ENCODE results near the gene FAM13A.

The FAM13A gene

GRCh38 chr4:88788895-88789294, 268.1 kb downstream of the FAM13A start:
- ChIA-PET CTCF (interaction anchor here (1.0 to 3.0 kb wide), 4 partner anchors 83 to 259 kb away, joined by 3 to 11 read pairs (median 8); no protein-coding TSS in a partner anchor), POLR2A (no interaction called here)
- no peak overlapping the region for H3K4me3 ChIP-seq (ENCODE audit: low read depth, low read length)
- TF ChIP-seq, protein P1, sequence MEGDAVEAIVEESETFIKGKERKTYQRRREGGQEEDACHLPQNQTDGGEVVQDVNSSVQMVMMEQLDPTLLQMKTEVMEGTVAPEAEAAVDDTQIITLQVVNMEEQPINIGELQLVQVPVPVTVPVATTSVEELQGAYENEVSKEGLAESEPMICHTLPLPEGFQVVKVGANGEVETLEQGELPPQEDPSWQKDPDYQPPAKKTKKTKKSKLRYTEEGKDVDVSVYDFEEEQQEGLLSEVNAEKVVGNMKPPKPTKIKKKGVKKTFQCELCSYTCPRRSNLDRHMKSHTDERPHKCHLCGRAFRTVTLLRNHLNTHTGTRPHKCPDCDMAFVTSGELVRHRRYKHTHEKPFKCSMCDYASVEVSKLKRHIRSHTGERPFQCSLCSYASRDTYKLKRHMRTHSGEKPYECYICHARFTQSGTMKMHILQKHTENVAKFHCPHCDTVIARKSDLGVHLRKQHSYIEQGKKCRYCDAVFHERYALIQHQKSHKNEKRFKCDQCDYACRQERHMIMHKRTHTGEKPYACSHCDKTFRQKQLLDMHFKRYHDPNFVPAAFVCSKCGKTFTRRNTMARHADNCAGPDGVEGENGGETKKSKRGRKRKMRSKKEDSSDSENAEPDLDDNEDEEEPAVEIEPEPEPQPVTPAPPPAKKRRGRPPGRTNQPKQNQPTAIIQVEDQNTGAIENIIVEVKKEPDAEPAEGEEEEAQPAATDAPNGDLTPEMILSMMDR (IDR thresholded peaks at IDR 0.05; ENCODE audit: insufficient read depth, low read length, missing control alignments), result no peak
- no peak for DNase-seq (ENCODE audit: low read depth, low spot score)

DNA sequence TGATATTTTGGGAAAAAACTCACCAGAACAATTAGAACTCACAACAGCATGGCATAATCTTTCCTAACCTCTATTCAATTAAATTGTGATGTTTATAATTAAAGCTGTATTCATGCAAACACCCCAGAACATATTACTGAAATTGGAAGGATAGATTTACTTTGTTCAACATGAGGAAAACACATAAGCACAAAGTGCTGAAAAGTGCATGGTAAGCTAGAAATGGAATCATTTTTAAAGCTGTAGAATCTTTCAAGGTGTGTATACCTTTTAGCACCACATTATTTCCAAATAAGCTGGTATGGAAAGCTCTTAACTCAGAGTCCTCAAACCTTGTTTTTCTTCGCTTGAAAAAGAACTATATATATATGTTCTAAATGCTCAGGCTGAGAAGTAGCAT, 268.6 kb downstream of the FAM13A start:
- no peak for DNase-seq (ENCODE audit: low read depth, low spot score)
- POLR2A ChIA-PET, result no interaction called here
- CTCF ChIA-PET, result interaction anchor here (1.3 to 3.0 kb wide), 3 partner anchors 82 to 259 kb away, joined by 8 to 11 read pairs (median 9); no protein-coding TSS in a partner anchor
- TF ChIP-seq, protein P1 (IDR thresholded peaks at IDR 0.05; ENCODE audit: insufficient read depth, low read length, missing control alignments), result no peak
- H3K4me3 ChIP-seq (ENCODE audit: low read depth, low read length), result no peak overlapping the region

DNA sequence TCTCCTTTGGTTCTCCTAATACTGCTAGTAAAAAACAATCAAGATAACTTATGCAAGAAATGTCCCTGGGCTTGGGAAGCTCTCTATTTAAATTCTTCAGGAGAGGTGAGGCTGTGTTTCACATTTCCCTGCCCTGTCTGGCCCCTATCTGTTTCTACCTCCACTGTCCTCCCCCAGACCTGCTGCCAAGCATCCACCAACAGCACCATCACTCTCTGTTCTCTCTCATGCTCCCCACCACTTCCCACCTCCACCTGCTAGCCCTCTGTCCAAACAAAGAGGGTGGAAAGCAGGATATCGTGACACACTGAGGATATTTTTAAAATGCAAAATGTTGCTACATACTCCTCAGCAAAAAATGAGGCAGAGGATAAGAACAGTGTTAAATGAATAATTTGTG, 271.0 kb downstream of the FAM13A start:
- ChIA-PET CTCF (interaction anchor here (1.0 to 3.0 kb wide), 4 partner anchors 15 to 246 kb away, joined by 3 to 11 read pairs (median 4); no protein-coding TSS in a partner anchor), POLR2A (no interaction called here)
- TF ChIP-seq, protein P1 (IDR thresholded peaks at IDR 0.05; ENCODE audit: insufficient read depth, low read length, missing control alignments), result no peak
- DNase-seq (ENCODE audit: low read depth, low spot score), result no peak
- H3K4me3 ChIP-seq (ENCODE audit: low read depth, low read length), result no peak overlapping the region

DNA sequence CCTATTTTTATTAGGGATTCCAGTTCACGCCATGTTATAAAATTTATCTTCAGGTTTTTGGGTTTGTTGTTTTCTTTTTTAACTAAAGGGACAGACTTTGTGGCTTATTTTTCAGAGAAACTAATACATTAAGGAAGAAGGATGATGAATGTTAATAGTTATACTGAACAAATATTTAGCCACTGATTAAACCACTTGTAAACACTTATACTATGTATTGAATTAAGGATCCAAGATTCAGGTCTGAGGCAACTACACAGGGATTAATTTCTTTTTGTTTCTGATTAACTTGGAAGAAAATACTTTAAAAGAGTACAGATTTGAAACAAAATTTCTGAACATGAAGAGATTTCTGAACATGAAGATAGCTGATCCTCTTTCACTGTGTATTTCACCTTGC, 276.6 kb downstream of the FAM13A start:
- ChIA-PET CTCF (interaction anchor here (0.8 to 1.5 kb wide), 3 partner anchors 10 to 74 kb away, joined by 3 to 4 read pairs (median 3); no protein-coding TSS in a partner anchor), POLR2A (no interaction called here)
- TF ChIP-seq, protein P1 (IDR thresholded peaks at IDR 0.05; ENCODE audit: insufficient read depth, low read length, missing control alignments), result no peak
- no peak for DNase-seq (ENCODE audit: low read depth, low spot score)
- no peak overlapping the region for H3K4me3 ChIP-seq (ENCODE audit: low read depth, low read length)

- DNase-seq (ENCODE audit: low read depth, low spot score), result no peak
- TF ChIP-seq, protein P1 (IDR thresholded peaks at IDR 0.05; ENCODE audit: insufficient read depth, low read length, missing control alignments), result no peak
- no peak overlapping the region for H3K4me3 ChIP-seq (ENCODE audit: low read depth, low read length)
- POLR2A ChIA-PET, result no interaction called here
- CTCF ChIA-PET, result interaction anchor here (1.3 kb wide), 1 partner anchor 11 kb away, joined by 4 read pairs; no protein-coding TSS in a partner anchor
Measured at GRCh38 chr4:88779431-88779830, 277.6 kb downstream of the FAM13A start.

GRCh38 chr4:88775529-88775928, 281.5 kb downstream of the FAM13A start:
- TF ChIP-seq, protein P1 (IDR thresholded peaks at IDR 0.05; ENCODE audit: insufficient read depth, low read length, missing control alignments), result no peak
- no peak overlapping the region for H3K4me3 ChIP-seq (ENCODE audit: low read depth, low read length)
- no peak for DNase-seq (ENCODE audit: low read depth, low spot score)
- ChIA-PET POLR2A (no interaction called here), CTCF (interaction anchor here (0.8 kb wide), 1 partner anchor 9 kb away, joined by 3 read pairs; no protein-coding TSS in a partner anchor)

Data from AG04449 (cell line).